GM19099 (cell line): ENCODE measurements around the gene GTPBP6.

ENCODE experiments used
- POLR2A ChIP-seq: IDR thresholded peaks from 3 replicates; pipeline ENCODE4 v1.6.1; 2011; ENCODE audit warnings: low read depth; ENCODE audit not compliant: insufficient read length; ENCODE audit errors: extremely low read depth

Gene GTPBP6

DNA sequence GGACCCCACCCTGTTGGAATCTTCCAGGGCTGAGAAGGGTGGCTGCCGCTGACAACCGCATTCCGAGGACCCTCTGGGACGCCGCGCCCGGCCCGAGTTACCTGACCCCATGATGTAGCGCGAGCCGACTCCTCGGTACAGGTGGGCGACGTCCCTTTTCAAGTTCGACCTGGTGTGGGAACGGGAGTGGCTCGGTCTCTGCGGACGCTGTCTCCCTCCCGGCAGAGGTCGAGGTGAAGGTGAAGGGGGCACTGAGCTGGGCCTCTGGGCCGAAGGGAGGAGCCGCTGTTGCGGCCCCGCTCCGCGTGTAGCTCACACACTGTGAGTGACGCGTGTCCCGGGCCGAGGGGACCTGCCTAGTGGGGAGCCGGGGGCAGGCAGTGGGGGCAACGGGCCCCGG lies 4.5 kb downstream of the GTPBP6 start:
- TF ChIP-seq POLR2A: no peak

GRCh38 chrX:313546-313945 lies 5.0 kb downstream of the GTPBP6 start:
- no peak for TF ChIP-seq POLR2A

GRCh38 chrX:312621-313331 lies 5.8 kb downstream of the GTPBP6 start:
- TF ChIP-seq POLR2A: no peak

GRCh38 chrX:311156-312129 lies 7.2 kb downstream of the GTPBP6 start:
- no peak for TF ChIP-seq POLR2A

DNA sequence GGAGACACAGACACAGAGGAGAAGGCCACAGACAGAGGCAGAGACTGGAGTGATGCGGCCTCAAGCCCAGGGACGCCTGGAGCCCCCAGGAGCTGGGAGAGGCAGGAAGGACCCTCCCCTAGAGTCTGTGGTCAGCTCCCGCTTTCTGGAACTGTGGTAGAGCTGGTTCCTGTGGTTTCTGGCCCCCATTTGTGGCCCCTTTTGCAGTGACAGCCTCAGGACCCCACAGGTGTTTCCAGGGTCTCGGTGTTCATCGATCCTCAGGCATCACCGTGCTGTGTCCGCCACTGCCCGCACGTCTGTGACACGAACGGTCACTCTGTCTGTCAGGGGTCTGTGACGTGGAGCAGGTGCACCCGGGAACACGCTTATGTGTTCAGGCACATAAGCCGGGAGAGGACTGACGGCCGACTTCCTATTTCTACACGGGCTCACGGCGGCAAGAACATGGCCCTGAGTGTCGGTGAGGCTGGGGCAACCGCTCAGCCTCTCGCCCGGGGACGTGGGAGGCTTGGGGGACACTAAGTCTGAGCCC lies 7.9 kb downstream of the GTPBP6 start:
- no peak for TF ChIP-seq POLR2A

GRCh38 chrX:308821-309520 lies 9.6 kb downstream of the GTPBP6 start:
- TF ChIP-seq POLR2A: no peak

- no peak for TF ChIP-seq POLR2A
These were observed 11.1 kb downstream of the GTPBP6 start for GRCh38 chrX:307261-308111.

GRCh38 chrX:302975-303374 lies 15.6 kb downstream of the GTPBP6 start:
- no peak for TF ChIP-seq POLR2A

DNA sequence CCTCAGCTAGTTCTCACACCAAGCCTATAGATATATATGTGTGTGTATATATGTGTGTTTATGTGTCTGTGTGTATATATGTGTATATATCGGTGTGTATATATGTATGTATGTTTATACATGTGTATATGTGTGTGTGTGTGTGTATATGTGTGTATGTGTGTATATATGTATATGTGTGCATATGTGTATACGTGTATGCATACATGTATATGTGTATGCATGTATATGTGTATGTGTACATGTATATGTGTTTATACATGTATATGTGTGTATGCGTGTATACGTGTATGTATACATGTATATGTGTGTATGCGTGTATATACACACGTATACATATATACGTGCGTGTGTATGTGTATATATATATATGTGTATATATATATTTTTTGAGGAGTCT lies 18.3 kb downstream of the GTPBP6 start:
- TF ChIP-seq POLR2A: no peak

DNA sequence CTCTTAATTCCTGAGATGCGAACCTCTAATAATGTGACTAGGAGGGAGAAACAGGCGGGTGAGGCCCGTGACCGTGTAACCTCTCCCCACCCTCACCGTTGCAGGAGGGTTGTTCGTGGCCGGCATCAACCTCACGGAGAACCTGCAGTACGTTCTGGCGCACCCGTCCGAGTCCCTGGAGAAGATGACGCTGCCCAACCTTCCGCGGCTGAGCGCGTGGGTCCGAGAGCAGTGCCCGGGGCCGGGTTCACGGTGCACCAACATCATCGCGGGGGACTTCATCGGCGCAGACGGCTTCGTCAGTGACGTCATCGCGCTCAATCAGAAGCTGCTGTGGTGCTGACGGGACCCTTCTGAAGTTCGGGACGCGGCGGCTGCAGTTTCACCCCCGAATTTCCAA lies 19.6 kb downstream of the GTPBP6 start:
- no peak for TF ChIP-seq POLR2A

DNA sequence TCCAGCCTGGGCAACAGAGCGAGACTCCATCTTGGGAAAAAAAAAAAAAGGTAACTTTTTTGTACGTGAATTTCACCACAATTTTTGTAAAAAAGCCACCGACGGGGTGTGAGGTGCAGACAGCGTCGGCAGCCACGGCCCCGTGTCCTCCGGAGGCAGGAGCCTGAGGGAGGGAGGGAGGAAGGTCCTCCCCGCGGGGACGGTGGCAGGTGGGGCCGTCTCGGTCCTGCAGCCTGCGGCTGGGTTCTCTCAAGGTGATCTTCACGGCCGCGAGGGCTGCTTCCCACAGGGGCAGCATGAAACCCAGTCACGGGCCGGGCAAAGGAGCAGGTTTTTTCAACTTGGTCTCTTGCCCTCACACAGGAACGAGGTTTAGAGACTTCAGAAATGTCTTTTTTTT lies 23.5 kb downstream of the GTPBP6 start:
- no peak for TF ChIP-seq POLR2A

DNA sequence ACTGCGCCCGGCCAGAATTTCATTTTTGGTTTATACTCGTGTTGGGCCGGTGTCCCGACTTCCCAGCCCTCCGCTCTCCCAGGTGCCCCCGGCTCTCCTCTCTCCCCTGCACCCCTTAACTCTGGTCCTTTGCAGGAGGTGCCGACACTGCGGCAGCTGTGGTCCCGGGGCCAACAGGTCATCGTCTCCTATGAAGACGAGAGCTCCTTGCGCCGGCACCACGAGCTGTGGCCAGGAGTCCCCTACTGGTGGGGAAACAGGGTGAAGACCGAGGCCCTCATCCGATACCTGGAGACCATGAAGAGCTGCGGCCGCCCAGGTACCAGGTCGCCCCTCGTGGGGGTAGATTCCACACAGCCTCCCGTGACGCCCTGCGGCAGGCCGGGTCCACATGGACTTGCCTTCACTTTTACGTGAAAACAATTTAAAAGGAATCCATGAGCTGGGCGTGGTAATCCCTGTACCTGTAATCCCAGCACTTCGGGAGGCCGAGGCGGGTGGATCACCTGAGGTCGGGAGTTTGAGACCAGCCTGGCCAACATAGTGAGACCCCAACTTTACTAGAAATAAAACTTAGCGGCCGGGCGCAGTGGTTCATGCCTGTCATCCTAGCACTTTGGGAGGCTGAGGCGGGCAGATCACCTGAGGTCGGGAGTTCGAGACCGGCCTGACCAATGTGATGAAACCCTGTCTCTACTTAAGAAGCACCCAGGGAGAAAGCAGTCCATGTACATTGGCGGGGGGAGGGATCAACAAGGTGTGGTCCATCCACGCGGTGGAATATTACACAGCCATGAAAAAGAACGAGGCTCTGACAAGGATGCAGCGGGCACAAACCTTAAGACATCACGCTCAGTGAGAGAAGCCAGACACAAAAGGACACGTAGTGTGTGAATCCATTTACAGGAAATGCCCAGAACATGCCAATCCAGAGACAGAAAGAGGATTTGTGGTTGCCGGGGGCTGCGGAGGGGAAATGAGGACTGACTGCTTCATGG lies 25.4 kb downstream of the GTPBP6 start:
- TF ChIP-seq POLR2A: no peak

DNA sequence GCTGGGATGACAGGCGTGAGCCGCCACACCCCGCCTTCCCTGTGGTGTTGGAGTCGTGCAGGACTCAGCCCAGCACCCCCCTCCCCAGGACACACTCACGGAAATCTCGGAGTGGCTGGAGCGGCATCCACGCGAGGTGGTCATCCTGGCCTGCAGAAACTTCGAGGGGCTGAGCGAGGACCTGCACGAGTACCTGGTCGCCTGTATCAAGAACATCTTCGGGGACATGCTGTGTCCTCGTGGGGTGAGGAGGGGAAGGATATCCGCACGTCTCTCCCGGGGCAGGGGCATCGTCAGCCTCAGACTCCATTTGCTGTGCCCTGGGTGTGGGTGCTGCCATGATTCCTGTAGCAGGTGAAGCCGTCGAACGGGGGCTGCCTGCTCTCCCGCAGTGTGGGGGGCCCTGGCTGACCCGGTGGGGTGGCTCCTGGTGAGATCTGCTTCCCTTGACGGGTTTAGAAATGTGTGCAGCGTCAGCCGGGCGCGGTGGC lies 27.1 kb downstream of the GTPBP6 start:
- TF ChIP-seq POLR2A: no peak
